NCI-H146 treated with DMSO at 0.1 percent for 48 hours (cell line): Measurements from ENCODE around the gene PAX8.

Experiments used
- DNase-seq: peaks from one replicate; lab custom pipeline; 2025; ENCODE audit not compliant: unreplicated experiment; lab: John Stamatoyannopoulos, UW

Gene PAX8

DNA sequence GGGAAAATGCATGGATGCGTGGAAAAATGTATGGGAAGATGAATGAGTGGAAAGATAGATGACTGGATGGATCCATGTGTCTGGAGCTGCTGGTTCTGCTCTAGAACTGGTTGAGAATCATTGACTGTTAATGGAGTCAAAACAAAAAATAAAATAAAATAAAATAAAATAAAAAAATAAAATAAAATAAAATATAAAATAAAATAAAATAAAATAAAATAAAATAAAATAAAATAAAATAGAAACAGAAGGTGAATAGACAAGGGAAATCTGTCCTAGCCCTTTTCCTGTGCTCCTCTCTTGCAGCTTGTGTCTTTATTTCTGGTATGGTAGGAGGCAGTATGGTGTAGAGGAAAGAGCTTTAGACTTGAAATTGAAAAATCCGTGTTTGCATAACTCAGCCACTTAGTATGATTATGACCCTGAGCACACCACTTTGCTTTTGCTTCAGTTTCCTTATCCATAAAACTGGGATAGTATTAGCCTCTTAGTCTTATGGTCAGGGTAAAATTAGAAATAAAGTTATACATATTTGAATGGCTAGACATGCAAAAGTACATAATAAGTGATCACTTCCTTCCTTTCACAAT lies 54.0 kb downstream of the PAX8 start:
- no peak for DNase-seq

DNA sequence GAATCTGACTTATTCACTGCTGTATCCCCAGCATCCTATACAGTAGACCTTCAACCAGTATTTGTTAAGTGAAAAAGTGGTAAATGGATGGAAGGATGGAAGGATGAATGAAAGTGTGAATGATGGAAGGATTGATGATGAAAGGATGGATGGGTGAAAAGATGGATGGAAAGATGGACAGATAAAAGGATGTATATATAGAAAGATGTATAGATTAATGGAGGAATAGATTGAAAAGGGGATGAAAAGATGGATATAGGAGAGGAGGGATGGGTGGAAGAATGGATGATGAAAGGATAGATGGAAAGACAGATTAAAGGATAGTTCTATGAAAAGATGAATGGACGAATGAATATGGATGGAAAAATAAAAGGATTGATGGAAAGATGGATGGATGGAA lies 54.9 kb downstream of the PAX8 start:
- no peak for DNase-seq

DNA sequence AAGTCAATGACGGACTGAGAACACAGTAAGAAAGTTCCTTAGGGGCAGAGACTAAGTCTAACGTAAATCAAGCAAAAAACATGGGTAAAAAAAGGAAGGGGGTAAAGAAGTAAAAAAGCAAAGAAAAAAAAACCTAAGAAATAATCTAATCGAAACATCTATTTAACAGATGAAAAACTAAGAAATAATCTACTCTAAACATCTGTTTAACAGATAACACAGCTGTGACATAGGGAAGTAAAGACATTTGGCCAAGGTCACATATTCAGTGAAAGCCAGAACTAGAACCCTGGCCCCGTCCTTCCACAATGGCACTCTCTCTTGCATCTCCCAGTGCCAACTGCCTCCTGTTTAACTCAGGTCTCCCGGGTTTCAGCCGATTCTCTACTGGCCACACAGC lies 56.9 kb downstream of the PAX8 start:
- DNase-seq = no peak

DNA sequence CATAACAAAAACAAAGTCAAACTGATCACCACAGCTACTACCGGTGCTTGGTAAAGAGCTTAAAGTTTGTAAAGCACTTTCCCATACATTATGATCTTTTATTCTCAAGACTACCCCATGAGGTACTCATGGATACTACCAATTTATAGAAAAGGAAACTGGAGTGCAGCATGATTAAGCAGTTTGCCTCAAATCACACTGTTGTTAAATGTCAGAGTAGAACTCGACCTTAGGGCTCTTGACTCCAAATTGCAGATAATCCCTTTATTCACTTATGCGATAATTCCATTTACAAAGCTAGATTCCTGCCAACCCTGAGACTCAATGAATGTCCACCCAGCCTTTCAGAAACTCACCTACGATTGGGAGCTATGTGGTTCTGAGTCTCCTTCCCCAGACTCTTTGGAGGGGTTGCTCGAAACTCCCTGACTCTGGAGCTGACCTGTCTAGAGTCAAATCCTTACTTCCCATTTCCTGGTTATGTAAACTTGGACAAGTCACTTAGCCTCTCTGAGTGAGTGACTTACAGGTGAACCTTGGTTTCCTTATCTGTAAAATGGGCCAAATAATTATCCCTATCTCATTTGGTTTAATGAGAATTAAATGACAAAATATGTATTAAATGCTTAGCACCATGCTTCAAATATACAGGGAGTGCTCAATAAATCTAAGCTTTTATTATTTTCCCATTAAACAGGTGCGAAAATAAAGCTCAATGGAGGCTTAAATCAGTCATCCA lies 57.6 kb downstream of the PAX8 start:
- no peak for DNase-seq

DNA sequence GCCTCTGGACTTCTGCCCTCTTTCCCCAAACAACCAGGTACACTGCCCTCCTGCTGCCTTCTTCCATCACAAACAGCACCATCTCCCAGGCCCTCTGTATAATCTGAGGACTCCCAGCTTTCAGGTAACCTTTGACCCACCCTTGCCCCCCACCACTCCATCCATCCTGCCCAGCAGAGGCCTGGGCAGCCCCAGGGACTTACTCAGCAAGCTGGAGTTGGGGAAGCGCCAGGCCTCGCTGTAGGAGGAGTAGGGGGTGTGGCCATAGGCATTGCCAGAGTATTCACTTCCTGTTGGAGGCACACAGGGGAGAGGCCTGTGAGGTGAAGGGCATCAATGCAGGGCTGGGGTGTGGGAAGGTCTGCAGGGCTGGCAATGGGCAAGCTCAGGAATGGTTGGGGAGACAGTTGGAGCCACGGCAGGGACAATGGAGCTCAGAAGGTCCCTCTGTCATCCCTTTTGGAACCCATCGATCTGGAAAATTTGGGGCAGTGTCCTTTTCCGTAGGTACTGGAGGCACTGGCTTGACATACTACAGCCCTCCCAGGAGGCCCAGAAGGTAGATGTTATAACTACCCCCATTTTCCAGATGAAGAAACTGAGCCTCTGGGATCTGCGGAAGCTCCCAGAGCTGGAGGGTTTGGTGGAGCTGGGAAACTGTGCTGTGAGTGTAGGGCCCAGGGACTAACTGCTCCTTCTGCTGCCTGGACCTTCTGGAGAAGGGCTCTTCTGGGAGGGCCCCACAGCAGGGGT lies 58.7 kb downstream of the PAX8 start:
- DNase-seq = no peak

DNA sequence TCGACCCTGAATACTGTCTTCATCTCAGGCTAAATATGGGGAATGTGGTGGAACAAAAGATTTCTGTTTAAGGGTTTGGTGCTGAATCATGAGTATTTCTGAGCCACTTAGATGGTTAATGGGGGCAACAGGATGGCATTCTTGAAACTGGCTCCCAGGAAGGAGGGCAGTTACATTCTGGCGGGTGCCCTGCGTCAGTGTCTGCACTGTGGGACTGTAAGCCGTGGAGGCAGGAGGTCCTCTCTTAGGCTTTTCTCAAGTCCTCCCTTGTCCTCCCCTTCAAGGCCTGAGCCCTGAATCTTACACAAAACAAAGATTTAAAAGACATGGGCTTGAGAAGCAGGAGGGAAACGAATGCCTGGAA lies 59.2 kb downstream of the PAX8 start:
- DNase-seq = no peak

DNA sequence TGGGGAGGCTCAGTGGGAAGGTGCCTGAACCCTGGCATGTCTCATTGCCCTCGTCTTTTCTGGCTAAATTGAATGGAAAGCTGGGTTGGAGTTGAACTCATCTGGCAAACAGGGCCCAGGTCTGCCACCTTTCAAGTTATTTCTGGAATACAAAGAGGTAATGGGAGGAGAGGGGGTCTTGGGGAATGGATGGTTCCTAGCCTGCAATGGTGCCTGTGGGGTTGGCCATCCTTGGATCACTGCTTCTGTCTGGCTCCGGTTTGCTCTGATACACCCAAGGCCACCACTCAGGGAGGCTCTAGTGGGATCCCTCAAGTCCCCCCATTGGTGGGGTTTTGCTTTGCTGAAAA lies 59.7 kb downstream of the PAX8 start:
- no peak for DNase-seq

DNA sequence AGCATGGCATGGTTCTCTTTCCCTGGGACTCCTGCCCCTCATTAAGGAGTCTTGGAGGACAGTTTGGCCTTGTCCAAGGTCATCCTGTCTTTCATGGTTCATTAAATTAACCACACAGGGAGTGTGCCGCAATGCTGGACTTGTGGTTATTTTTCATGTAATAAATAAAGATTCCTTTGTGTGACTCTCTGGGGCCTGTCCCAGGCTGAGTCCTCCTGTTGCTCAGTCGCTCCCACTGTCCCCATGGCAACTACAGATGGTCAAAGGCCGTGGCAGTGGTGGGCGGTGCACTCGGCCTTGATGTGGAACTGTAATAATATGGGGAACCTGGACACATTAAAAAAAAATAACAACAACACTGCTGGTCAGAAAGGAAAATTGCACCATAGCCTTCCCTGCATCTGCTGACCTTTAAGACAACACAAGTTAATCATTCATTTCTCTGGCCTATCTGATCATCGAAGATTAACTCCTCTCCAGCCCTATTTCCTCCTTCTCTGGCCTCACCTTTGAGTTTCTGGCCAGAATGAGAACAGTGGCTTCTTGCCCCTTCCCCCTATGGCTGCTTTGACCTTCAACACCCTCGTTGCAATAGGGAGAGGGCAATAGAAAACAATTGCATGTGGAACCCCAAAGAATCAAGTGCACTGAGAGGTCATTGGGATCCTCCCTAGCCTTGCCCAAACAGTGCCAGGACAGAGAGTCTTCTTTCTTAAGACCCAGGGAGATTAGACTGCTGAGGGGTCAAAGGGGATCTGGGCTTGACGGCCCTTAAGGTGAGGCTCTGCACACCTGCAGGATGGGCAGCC lies 60.2 kb downstream of the PAX8 start:
- DNase-seq = no peak

DNA sequence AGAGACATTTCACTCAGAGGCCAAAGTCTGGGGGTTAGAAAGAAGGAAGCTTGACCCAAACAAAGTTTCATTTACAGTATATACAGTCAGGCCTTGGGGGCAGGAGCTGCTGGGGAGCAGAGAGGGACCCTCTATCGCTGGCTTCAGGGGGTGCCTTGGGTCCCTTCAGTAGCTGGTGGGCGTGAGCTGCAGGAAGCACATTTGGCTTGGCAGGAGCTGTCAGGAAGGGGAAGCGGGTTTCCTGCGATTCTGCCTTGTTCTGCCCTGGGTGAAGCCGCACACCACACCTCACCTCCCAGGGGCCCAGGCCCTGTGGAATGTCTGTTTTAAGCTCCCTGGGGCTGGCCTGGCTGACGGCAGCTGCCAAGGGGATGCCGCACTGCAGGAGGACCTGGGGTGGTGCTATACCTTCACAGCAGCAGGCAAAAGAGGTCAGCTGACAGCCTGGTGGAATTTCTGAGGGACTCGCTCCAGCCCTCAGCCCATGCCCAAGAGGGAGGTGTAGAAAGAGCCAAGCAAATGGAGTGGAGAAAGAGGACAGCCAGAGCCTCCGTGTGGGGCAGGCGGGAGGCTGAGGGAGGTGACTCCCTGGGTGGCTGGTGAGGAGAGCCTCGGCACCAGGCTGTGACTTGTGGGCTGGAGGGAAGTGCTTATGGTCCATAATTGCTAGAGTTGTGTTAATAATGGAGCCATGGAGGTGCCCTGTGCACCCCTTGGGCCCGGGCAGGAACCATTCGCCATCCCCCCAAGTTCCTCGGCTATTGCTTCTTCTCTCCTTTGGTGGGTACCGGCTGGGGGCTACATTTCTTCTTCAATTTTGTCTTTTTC lies 61.1 kb downstream of the PAX8 start:
- DNase-seq = no peak

DNA sequence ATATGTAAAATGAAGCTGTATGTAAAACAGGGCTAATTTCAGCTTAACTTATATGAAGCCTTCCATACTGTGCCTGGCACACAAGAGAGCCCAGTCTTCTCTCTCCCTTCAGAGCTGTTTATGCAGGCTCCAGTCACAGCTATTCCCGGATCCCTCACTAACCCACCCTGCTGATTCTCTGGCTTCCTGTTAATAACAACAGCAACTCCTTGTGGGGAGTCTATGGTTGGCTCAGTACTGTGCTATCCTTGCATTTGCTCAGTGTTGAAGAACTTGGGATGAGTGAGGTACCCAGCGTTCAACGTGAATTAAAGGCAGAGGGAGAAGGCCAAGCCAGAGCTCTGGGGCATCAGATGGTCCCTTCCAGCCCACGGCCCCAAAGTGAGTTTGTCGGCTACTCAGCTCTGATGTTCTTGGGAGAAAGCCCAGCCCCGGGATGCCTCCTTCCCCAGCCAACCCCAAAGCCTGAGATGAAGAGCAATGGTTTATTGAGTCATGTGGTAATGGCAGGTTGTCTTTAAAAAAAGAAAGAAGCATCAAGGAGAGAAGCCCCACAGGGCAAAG lies 61.7 kb downstream of the PAX8 start:
- no peak for DNase-seq

DNA sequence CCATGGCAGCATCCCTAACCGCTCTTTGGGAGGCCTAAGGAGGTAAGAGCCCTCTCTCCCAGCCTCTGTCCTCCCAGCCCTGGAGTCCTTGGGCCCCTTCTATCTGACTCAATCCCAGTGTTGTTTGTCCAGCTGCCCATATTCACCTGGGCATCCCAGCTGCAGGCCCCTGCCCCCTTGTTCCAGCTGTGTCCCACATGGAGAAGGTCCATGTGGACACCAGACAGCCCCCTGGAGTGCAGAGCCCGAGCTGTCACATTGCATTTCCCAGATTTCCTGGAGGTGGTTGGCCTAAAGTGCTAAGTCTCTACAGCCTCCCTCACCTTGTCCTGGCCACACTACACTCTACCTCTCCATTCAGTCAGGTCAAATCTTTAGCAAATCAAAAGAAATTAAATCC lies 62.4 kb downstream of the PAX8 start:
- DNase-seq = no peak

DNA sequence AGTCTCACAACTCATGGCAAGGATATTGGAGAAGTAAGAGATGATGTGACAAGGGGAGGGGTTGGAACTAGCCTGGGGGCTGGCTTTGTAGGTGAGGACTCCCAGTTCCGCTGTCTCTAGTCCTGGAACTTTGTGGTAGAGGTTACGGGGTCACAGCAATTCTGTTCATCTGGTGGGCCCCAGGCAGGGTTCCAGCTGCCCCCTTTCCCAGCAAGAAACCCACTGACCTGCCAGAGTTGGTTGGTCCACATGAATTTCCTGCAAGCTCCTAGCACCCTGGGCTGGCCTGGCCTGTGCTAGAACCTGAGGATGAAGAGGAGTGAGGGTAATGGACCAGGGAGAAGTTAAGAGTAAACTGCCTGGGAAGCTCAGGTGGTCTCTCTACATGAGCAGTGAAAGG lies 63.7 kb downstream of the PAX8 start:
- DNase-seq = no peak

DNA sequence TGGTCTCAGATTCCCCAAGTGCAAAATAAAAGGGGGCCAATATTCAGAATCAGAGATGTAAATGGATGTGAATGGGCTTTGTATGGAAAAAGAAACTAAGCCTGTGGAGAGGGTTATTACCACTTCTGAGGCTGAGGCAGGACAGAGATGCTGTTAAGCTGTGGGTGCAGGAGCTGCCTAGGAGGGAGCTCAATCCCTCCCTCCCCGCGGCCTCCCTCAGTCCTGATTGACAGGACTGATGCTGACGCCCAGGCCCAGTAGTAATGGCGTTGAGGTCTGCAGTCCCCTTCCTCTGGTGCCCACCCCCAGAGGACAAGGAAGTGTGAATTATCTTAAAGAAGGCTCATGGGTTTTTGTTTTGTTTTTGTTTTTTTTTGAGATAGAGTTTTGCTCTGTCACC lies 64.6 kb downstream of the PAX8 start:
- DNase-seq = no peak

DNA sequence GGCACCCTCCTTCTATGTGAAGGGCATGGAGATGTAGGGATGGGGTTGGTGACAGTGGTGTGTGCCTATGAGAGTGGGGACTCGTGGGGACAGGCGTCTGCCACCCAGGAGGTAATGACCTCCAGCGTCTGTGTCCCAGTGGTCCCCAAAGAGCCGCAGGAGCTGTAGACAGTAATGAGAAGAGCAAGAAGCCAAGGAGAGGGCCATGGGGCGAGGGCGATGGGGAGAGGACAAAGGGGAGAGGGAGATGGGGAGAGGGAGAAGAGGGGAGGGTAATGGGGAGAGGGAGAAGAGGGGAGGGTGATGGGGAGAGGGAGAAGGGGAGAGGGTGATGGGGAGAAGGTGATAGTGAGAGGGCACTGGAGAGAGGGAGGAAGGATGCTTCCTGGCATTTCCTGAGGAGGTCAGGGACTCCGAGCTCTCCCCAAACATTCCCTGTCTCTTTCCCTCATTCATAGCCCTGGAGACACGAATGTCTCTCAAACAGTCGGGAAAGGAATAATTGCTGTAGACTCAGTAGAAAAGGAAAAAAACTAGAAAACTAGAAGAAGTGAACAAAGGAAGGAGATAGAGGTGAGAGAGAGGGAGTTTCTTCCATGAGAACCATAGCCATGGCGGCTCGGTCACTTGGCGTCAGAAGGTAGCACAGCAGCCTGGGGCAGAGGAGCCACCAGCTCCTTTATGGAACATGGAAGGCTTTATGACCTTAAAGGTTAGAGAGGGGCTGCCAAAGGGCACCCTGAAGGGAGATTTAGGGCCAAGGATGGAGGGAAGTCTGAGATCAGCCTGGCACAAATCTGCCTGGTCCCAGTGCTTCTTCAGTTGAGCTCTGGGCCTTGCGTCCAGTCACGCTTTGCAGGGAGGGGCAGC lies 65.4 kb downstream of the PAX8 start:
- DNase-seq = no peak

DNA sequence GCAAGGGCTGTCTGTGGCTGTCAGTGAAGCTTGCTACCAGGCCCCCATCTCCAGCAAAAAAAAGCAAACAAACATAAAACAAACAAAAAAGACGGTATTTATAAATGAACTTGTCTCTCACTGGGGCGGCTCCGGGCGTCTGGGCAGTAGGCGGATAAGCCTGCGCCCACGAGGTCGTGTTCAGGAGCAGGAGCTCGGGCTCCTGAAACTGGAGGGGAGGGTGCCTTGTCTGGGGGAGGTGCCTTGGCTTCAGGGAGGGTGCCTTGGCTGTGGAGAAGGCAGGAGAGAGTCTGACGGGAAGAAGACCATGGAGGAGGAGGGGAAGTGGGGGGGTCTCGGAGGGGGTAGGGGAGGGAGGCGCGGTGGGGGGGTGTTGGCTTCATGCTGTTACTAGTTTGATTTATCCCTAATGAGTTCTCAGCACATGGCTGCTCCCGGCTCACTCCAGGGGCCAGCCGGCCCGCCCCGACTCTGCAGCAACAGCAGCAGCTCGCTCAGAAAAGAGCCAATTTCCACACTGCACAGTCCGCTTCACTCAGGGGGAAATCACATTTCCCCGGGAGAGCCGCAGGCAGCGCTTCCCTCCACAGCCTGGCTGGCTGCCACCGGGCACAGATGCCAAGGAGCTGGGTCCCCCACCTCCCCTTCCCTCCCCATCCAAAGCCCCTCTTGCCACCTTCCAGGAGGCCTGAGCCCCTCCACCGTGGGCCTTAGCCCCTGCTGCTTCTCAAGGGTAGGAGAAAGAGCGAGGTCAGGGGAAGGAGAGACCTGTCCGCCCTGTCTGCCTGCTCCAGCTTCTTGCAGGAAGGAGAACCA lies 66.3 kb downstream of the PAX8 start:
- no peak for DNase-seq

DNA sequence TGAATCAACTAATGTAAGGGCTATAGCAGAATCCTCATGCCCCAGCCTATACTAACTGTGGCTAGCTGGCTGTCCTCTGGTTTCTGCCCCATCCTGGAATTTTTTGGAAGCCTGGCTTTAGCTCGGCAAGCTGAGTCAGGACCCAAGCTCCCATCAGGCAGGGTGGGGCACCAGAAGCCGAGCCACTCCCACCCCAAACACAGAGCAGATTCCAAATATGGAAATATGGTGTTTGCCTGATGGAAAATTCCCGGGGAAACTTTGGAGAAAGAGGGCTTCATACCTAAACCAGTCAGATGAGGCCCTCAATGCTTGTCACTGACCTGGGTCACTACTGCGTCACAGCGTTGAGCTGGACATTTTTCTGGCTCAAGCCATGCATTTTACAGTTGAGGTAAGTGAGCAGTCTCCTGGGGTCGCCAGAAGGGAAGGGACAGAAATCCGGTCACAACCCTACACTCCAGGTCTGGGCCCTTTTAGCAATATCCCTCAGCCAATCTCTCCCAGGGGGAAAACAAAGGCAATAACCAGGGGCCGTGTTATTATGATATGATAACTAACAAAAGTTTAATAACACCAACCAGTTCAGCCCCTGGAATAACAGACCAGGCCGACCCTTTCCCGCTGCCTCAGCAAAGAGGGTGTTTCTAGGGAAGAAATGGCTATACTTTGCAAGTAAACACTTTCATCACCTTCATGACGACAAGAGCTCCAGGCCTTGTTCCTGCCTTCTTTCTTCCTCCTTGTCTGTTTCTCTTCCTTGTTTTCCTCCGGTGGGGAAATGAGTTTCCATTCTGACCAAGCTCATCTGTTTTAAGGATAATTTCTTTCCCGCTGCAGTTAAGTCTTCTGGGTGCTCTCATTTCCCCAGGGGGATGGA lies 67.3 kb downstream of the PAX8 start:
- no peak for DNase-seq

DNA sequence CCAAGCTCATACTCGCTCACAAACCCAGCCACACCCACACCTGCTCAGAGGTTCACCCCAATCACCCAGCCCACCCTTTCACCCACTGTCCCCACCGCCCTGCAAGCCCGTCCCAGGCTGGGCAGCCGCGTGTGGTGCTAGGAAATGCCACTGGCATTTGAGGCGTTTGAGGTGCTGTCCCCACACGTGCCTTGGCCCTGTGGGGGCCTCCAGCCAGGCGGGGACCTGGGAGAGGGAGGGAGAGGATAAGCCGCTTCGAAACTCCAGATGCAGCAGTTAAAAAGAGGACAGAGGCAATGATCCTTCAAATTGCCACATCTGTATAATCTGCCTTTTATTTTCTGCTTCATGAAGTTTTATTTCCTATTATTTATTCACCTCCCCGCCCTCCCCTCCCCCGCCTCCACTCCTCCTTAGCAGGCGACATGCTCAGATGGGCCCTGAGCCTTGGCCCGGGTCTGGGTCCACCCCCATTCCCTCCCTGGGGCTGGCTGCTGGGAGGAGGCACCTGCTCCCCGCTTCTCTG lies 69.0 kb downstream of the PAX8 start:
- DNase-seq = no peak
